Measurements from ENCODE around the gene LRRC37A.
"Not testable (repeated sequence)": the region's sequence is repeated elsewhere in the genome, so short reads cannot be mapped to it uniquely, and the experiment has no call there.

The LRRC37A gene

DNA sequence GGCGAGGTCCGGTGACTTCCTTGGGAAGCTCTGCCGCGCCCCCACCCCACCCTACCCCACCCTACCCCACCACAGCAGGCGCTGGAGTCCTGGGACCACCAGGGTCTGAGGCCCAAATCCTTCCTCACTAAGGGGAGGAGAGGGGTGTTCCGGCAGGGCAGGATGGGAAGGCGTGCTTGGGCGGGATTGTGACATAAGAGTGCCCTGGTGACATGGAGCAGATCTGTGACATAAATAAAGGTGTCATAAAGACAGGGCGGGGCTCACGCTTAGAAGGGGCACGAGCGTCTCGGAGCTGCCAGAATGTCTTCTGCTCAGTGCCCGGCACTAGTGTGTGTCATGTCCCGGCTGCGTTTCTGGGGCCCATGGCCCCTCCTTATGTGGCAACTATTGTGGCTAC lies at the start of gene LRRC37A:
TSS of gene LRRC37A (plus strand) at position 301 of the 400 bp plus-strand sequence. CDS start at position 304, 3 bp downstream.
- not testable (repeated sequence) for DNase-seq

DNA sequence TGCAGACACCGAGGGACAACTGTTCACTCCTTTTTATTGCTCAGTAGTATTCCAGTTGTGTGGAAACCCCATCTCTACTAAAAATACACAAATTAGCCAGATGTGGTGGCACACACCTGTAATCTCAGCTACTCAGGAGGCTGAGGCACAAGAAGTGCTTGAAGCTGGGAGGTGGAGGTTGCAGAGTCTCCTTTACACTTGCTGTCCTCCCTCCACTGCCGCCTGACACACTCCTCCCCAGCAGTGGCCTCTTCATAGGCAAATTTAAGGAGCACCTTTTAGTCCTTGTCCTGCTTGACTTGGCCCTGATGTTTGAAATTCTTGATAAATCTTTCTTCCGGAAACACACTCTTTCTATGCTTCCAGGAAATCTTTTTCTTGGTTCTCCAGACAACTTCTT lies 45.8 kb upstream of the LRRC37A start:
- DNase-seq = not testable (repeated sequence)

DNA sequence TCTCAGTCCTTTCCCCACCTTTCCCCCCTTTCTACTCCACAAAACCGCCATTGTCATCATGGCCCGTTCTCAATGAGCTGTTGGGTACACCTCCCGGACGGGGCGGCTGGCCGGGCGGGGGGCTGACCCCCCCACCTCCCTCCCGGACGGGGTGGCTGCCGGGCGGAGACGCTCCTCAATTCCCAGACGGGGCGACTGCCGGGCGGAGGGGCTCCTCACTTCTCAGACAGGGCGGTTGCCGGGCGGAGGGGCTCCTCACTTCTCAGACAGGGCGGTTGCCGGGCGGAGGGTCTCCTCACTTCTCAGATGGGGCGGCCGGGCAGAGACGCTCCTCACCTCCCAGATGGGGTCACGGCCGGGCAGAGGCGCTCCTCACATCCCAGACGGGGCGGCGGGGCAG lies 42.1 kb upstream of the LRRC37A start:
- DNase-seq = not testable (repeated sequence)

DNA sequence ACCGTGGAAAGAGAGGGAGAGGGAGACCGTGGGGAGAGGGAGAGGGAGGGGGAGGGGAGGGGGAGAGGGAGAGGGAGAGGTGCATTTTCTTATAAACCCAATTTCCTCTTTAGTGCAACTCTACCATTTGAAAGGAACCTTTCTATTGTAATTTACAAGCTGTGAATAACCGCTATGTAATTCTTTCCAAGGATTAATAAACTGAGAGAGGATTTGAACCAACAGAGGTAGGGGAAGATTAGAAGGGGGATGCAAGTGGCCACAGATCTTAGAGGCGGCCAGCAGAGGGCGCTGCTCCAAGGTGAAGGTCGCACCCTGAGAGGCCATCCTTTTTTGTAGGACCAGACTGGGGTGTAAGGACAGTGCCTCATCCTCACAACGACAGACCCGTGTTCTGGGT lies 41.2 kb upstream of the LRRC37A start:
- not testable (repeated sequence) for DNase-seq

DNA sequence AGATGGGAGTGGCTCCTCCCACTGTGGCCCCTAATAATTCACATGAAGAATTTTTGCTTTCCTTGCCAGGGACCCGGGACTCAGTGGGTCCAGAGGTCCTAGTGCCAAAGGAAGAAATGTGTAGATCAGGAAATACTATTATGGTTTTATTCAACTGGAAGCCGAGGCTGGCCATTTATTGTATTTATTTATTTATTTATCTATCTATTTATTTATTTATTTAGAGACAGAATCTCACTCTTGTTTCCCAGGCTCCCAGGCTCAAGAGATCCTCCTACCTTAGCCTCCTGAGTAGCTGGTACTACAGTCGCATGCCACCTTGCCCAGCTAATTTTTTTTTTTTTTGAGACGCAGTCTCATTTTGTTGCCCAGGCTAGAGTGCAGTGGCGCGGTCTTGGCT lies 40.7 kb upstream of the LRRC37A start:
- DNase-seq = not testable (repeated sequence)

DNA sequence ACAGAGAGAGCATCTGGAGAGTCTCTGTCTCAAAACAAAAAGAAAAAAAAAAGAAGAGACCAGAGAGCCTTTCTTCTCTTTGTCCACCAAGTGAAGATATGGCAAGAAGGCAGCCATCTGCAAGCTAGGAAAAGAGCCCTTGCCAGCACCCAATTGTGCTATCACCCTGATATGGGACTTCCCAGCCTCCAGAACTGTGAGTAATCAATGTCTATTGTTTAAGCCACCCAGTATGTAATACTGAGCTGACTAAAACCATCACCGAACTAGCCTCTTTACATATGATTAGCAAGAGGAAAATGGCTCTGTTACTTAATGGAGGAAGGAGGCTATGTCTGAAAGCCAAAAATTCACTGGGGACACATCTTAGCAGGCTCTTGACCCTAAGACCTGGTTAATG lies 38.6 kb upstream of the LRRC37A start:
- DNase-seq = not testable (repeated sequence)

DNA sequence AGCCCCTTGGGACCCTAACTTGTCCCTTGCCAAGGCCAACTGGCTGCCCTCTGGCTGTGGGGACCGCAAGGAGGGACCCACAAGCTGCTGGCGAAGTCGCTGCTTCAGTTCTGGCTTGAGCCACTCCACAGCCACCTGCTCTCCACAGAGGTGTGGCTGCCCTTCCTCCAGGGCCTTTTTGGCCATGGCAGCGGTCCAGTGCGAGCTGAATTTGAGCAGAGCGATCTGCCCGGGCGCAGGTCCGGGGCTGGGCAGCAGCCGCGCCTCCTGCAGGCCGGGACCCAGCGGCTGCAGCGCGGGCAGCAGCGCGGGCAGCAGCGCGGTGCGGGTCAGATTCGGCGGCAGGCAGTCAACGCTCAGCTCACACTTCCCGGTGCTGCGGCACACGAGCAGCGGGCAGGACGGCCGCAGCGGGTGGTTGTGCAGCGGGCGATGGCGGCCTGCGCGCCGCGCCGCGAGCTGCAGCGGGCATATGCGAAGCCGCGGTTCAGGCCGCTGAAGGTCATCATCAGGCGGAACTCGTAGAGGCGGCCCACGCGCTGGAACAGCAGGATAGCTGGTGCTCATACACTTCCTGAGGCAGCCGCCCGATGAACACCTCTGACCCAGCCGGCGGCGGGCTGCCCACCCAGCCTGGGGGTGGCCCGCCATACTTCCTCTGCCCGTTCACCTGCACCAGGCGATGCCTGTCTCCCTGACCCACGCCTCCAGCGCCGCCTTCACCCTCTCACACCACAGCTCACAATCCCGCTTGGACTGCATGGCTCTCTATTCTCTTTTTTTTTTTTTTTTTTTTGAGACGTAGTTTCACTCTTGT lies 34.9 kb upstream of the LRRC37A start:
- not testable (repeated sequence) for DNase-seq

DNA sequence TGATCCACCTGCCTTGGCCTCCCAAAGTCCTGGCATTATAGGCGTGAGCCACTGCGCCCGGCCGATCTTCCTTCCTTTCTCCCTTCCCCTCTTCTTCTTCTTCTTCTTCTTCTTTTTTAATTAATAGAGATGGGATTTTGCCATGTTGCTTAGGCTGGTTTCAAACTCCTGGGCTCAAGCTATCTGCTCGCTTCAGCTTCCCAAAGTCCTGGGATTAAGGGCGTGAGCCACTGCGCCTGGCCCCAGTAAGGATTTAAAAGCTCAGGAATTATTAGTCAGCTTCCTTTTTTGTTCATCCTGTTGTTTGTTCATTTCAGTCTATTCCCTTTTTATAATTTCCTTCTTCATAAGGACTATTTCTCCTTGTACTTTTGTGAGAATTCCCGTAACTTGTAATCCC lies 32.7 kb upstream of the LRRC37A start:
- no peak for DNase-seq

DNA sequence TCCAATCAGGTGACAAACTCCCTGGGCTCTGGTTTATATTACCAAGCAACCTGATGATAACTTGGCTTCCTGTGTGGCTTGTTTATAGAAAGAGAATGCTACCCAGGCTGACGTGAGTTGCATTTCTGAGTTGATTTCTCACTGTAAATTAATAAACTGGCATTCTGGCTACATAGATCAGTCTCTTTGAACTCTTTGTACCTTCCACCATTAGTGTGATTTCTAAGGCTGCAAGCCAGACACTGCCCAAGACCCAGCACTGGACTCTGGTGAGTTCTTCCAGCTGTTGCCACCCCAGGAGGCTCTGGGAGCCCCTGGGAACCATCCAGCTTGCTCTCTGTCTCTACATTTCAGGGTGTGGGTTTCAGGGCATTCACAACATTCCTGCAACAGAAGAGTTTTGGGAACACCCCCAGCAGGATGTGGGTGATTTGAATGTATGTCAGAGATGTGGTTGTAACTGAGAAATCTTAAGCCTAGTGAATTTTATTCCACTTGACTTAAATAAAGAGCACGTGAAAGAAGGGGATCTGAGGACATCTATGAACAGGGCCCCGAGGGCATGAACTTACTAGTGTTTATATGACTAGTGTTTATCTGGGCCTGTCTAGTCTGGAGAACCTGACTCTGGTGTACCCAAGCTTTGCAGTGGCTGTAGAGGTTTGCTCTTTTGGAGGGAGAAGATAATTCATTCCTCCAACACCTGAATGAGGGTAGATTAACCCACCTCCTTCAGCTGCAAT lies 30.3 kb upstream of the LRRC37A start:
- no peak for DNase-seq

DNA sequence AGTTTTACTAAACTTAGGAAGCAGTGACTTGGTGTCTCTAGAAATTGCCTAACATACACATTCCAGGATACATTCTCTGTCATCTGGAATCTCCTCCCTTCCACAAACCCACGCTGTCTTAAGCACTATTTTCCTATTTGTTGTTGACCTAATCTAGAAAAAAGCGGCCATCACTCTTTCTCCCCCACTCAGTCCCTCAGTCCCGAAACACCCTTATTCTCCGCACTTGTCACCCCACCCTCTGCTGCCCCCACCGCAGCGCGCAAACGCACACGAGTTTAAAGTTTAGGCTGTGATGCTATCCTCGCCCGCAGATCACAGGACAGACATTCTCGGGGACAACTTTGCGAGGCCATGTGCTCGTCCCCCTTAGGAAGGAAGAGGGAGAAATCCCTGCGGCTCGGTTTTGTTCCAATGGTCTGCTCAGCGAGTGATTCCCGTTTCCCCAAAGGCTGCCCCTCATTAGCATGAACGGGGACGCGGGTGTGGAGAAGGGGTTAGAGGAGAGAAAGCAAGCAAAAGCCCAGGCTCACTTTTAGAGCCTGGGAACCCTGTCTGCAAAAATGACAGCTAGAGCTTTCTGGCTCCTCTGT lies 28.8 kb upstream of the LRRC37A start:
- not testable (repeated sequence) for DNase-seq

DNA sequence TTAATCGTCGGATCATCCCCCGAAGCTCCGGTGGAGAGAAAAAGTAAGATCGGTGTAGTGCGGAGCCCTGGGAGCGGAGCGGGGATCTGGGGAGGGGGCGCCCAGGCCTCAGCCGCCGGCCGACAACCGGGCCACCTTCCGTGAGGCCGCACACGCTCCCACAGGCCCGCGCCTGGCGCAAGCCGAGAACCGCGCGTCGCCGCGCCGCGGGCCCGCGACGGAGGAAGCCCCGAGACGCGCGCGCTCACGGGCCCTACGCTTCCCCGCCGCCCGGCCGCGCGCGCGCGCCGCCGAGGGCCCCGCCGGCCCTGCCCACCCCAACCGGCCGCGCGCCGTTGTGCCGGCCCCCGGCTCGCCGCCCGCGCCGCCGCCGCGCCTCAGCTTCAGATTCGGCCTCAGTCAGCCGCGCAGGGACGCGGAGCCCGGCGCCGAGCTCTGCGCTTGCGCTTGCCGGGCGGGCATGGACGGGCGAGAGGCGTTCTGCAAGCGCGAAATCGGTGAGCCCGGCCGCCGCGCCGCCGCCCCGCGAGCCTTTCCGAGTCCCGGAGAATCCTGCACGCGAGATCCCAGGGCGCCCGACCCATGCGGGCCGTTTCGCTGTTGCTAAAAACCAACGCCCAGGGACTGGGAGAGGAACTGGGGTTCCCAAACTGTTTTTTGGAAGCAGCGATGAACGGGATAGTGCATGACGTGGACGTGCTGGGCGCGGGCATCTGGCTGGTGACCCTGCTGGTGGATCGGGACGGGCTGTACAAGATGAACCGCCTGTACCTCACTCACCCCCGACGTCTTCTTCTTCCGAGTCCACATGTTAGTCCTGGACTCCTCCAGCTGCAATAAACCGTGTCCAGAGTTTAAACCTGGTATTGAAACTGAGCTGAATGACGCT lies 28.0 kb upstream of the LRRC37A start:
- no peak for DNase-seq

DNA sequence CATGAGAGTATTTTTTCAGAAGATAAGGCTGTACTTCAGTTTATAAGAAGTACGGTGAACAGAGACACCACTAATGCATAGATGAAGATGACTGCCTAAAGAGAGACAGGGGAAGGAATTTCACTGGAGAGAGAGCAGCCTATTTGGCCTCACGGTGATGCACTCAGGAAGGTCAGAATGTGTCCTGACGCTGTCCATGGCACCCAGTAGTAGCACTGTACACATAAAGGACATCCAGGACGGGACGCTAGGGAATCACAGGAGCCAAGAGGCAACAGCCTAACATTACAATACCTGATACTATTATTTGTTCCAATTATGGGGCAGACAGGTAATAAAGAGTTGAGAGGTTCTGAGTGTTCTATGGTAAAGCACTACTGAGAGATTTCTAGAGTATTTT lies 24.9 kb upstream of the LRRC37A start:
- no peak for DNase-seq

DNA sequence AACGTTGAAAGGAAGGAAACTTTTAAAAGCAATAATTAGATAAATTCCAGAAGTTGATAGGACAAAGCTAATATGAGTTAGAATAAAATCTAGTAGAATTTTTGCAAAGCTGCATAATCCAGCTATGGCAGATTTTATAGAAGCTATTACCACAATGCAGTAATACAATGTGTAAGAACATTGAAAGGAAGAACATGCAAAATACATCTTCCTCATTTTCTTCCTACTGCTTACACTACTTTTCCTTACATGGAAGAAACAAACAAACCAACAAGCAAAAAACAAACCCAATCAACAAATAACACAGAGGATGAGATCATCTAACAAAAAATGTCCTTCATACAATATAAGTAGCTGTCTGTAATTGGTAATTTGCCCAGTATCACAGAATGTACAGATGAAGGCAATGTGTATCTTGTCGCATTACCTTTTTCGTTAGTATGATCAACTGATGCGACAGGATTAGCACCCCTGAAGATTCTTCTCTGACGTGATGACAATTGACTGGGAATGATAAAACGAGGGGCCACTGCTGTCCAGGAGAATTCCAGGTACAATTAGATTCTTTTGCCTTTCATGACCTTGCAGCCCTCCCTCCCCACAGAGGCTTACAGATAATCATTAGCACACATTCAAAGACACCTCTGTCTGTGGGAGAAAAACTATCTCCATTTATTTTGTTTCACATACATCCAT lies 21.2 kb upstream of the LRRC37A start:
- no peak for DNase-seq

DNA sequence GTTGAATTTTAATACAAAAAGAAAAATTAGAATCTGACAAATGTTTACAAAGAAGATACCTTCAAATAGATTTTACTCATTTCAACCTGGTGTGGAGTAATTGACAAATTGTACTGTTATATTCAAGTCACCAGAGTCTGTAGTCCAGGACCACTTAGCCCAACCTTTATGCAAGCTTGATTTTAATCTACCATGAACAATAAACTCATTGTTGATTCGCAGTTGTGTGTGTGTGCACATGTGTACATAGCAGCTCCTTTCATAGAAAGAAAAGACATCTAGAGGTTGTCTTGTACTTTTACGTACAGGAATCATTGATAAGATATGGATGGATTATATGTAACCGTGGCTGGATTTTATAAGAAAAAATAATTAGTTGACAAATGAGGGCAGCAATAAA lies 20.7 kb upstream of the LRRC37A start:
- DNase-seq = no peak

DNA sequence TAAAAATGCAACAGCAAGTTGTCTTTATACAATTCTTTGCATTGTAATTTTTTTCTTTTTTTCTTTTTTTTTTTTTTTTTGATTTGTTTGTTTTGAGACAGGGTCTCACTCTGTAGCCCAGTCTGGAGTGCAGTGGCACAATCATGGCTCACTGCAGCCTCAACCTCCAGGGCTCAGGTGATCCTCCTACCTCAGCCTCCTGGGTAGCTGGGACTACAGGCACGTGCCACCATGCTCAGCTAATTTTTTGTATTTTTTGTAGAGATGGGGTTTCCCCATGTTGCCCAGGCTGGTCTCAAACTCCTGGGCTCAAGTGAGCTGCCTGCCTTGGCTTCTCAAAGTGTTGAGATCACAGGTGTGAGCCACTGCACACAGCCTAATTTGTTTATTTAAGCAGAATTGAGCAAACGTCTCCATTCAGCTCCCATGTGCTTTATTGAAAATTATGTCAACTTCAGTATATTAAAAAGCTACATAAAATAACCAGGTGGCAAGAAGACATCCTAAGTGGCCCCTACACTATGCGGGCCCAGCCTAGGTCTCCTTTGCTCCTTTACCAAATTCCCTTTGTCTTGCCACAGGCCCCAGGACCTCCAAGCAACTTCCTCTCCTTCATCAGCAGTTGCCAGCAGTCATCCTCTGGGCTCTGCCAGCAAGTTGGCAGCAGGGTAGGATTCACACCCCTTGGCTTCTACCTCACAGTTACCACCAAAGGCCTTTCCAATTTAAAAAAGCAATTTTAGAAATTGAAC lies 18.0 kb upstream of the LRRC37A start:
- DNase-seq = not testable (repeated sequence)

DNA sequence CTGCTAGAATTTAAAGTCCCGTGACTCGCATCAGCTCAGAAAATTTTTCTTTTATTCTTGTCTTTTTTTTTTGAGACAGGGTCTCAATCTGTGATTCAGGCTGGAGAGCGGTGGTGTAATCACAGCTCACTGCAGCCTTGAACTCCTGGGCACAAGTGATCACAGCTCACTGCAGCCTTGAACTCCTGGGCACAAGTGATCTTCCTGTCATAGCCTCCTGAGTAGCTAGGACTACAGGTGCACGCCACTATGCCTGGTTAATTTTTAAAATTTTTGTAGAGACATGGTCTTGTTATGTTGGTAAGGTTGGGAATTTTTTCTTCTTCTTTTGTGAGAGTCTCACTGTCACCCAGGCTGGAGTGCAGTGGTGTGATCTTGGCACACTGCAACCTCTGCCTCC lies 13.6 kb upstream of the LRRC37A start:
- not testable (repeated sequence) for DNase-seq

DNA sequence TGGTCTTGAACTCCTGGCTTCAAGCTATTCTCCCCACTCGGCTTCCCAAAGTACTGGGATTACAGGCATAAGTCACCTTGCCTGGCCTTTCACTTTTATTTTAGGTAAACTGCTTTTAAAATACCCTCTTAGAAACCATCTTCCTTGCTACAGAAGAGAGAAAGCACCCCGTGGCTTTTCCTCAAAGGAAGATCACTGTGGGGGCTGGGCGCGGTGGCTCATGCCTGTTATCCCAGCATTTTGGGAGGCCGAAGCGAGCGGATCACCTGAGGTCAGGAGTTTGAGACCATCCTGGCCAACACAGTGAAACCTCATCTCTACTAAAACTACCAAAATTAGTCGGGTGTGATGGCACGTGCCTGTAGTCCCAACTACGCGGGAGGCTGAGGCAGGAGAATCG lies 12.3 kb upstream of the LRRC37A start:
- not testable (repeated sequence) for DNase-seq

DNA sequence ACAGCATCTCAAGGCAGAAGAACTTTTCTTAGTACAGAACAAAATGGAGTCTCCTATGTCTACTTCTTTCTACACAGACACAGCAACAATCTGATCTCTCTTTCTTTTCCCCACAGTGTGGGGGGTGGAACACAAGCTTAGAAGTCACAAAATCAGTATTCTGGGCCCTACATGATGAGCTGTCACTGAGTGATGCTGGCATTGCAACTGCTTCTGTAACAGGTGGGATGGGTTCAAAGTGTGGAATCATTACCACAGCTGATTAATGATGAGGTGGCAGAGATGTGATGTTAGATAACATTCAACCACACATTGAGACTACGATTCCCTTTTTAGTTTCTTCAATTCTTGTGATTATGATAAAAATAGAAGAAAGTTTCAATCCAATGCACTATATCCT lies 10.5 kb upstream of the LRRC37A start:
- DNase-seq = not testable (repeated sequence)

DNA sequence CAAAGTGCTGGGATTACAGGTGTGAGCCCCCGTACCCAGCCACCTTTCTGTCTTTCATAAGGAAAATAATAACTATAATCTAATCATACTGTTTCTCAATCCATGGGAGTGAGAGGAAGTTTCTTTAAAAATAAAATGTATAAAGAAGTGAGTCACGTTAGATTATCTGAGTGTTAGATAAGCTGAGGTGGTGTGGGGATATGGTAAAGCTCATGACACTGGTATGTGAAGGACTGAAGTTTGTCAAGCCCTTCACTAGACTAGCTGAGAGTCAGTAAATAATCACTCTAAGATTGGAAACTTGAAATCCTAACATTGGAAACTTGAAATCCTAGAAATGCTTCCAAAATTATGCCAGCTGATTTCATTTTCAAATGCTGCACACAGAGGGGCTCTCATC lies 9.4 kb upstream of the LRRC37A start:
- DNase-seq = not testable (repeated sequence)

DNA sequence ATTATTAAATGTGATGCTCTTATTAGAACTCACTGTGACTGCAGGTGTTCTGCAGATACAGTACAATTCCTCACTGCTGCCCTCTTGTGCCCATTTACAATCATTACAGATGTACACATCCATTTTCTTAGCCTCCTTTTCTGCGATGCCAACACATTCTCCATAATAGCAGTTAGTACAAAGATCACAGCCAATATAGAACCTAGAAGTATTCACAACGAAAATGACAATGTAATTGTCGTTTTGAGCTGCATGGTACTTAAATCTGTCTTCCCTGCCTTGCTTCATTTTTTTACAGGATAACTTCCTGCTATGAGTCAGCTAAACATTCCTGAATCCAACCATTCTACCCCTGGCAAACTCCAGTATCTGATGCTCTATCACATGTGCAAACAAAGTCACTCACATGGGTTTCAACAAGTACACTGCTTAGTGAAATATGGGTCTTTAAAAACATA lies 8.1 kb upstream of the LRRC37A start:
- not testable (repeated sequence) for DNase-seq

DNA sequence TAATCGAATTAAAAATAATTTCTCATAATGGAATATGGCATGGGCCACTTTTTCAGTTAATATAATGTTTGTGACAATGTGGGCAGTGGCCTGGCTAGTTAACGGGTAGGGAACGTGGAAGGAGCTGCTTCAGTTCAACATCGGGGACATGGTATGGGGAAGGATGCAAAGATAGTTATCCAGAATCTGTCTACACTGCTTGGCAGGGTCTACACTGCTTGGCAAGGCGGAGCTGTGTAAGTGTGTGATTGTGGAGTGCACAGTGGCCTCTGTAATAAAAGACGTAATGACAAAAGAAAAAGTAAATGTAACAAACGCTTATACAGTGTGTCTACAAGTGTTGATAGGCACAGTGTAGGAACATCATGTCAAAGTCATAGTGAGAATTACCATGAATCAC lies 7.3 kb upstream of the LRRC37A start:
- DNase-seq = not testable (repeated sequence)

Measured in NCI-H187 treated with DMSO at 0.1 percent for 48 hours (cell line).